GM21825 (cell line): Measurements from ENCODE around the gene ARL6IP6.

Experiments used
- ATAC-seq: cut with Tn5 transposase; IDR thresholded peaks from one replicate; pipeline ENCODE4 v1.9.1; 2021; ENCODE audit warnings: mild to moderate bottlenecking, moderate library complexity; ENCODE audit not compliant: unreplicated experiment

Gene ARL6IP6

GRCh38 chr2:152792974-152793373 is 74.6 kb downstream of the ARL6IP6 start:
- ATAC-seq, result no peak

GRCh38 chr2:152796941-152797340 is 78.5 kb downstream of the ARL6IP6 start:
- ATAC-seq, result no peak

- ATAC-seq, result no peak
Measured at GRCh38 chr2:152804687-152805408, 86.4 kb downstream of the ARL6IP6 start.

GRCh38 chr2:152811916-152812315 is 93.5 kb downstream of the ARL6IP6 start:
- ATAC-seq, result no peak
